ENCODE data around the gene MUC5AC. TPM values are rescaled to one million over a fixed set of nuclear protein-coding genes. Genes with fewer than 3 reads are reported as not detected.

The MUC5AC gene
- total and polyA plus RNA-seq, 12 donors: under 0.01 TPM; not detected in 9

DNA sequence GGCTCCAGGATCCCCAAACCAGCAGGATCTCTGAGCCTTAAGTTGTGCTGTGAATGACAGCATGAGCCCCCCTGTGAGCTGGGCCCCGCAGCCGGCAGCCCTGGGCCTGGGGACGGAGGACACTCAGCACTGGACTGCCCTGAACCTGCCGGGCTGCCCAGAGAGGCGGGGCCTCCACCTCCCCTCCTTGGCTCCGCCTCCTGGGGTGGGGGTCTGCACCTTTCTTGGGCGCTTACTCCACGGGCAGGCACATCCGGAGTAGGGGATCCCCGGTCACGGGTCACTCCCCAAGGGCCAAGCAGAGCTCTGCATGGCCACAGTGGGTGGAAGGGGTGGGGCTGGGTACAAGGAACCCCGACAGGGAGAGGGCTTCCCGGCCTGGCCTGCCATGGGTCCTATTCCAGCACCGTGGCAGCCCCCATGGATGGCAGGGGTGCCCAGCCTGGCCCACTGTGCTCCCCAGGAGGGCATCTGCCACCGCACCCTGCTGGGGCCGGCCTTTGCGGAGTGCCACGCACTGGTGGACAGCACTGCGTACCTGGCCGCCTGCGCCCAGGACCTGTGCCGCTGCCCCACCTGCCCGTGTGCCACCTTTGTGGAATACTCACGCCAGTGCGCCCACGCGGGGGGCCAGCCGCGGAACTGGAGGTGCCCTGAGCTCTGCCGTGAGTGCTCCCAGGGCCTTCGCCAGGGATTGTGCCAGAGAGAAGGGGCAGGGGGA, 70.5 kb downstream of the MUC5AC start:
- peak in 1 of 7 donors; percentile 6 for DNase-seq
- H3K4me1 ChIP-seq (replicated peaks in 1 of 2): no peaks in the 10 kb centered on the region
- TF ChIP-seq, protein P1, sequence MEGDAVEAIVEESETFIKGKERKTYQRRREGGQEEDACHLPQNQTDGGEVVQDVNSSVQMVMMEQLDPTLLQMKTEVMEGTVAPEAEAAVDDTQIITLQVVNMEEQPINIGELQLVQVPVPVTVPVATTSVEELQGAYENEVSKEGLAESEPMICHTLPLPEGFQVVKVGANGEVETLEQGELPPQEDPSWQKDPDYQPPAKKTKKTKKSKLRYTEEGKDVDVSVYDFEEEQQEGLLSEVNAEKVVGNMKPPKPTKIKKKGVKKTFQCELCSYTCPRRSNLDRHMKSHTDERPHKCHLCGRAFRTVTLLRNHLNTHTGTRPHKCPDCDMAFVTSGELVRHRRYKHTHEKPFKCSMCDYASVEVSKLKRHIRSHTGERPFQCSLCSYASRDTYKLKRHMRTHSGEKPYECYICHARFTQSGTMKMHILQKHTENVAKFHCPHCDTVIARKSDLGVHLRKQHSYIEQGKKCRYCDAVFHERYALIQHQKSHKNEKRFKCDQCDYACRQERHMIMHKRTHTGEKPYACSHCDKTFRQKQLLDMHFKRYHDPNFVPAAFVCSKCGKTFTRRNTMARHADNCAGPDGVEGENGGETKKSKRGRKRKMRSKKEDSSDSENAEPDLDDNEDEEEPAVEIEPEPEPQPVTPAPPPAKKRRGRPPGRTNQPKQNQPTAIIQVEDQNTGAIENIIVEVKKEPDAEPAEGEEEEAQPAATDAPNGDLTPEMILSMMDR (IDR thresholded peaks at IDR 0.05): no peak
- no peak for TF ChIP-seq POLR2A (IDR thresholded peaks at IDR 0.05)

DNA sequence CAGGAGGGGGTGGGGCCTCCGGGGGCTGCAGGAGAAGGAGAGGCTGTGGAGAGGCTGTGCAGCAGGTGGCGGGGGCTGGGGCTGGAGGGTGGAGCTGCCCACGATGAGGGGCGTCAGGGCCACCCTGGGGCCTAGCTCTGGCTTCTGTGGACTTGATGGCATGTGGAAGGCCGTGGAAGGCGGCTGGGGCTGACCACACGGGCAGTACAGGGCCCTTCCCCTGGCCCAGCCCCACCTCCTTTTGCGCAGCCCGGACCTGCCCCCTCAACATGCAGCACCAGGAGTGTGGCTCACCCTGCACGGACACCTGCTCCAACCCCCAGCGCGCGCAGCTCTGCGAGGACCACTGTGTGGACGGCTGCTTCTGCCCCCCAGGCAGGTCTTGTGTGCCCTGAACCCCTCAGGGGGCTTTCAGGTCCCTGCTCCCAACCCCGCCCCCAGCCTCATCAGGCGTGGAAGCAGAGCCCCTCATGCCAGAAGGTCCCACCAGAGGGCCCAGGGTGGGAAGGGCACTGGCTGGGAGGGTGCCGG, 71.2 kb downstream of the MUC5AC start:
- H3K27ac ChIP-seq: no peak overlapping the region
- TF ChIP-seq, protein P1 (IDR thresholded peaks at IDR 0.05): no peak
- TF ChIP-seq POLR2A (IDR thresholded peaks at IDR 0.05): no peak
- WGBS, 4 donors: 69 to 84% (median 77%) methylated on average over 11 to 18 of the region's 18 CpGs; no CpG with 5 or more reads in 1 of the 4 donors
- intact Hi-C loops (cut with DNase I): no loop called here
- no peak overlapping the region for H3K4me3 ChIP-seq
- peak in 1 of 7 donors; percentile 5 for DNase-seq
- no peaks in the 10 kb centered on the region for H3K4me1 ChIP-seq (replicated peaks in 1 of 2)
- H3K27me3 ChIP-seq: peaks cover under 1% of the 10 kb centered on the region
- no peaks in the 10 kb centered on the region for H3K9me3 ChIP-seq (replicated peaks in 1 of 3)
- no peaks in the 10 kb centered on the region for H3K36me3 ChIP-seq (replicated peaks in 1 of 2)

More for the DNA sequence above, 70.5 kb downstream of the MUC5AC start:
- Histone ChIP-seq H3K9me3 (replicated peaks in 1 of 3) (no peaks in the 10 kb centered on the region), H3K4me3 (no peak overlapping the region), H3K27ac (no peak overlapping the region), H3K36me3 (replicated peaks in 1 of 2) (no peaks in the 10 kb centered on the region), H3K27me3 (peaks cover 8% of the 10 kb centered on the region)
- WGBS, 4 donors: 79 to 100% (median 87%) methylated on average over 2 to 31 of the region's 31 CpGs; no CpG with 5 or more reads in 1 of the 4 donors
- intact Hi-C loops (cut with DNase I): no loop called here

DNA sequence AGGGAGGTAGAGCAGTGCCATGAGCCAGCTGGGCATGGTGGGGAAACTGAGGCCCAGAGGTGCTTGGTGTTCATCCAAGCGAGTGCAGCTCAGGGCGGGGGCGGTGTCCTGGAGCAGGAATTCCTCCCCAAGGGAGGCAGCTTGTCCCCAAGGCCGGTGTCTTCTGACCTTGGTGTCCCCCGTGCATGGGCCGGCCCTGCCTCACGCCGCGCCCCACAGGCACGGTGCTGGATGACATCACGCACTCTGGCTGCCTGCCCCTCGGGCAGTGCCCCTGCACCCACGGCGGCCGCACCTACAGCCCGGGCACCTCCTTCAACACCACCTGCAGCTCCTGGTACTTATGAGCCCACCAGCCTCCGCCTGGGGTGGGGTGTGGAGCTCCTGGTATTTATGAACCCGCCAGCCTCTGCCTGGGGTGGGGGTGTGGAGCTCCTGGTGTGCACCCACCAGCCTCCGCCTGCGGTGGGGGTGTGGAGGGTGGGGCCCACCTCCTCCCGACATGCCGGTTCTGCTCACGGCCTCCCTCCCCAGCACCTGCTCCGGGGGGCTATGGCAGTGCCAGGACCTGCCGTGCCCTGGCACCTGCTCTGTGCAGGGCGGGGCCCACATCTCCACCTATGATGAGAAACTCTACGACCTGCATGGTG, 71.8 kb downstream of the MUC5AC start:
- no peak overlapping the region for H3K4me3 ChIP-seq
- H3K36me3 ChIP-seq (replicated peaks in 1 of 2): no peaks in the 10 kb centered on the region
- WGBS, 4 donors: 57 to 74% (median 60%) methylated on average over 21 to 27 of the region's 27 CpGs; no CpG with 5 or more reads in 1 of the 4 donors
- no peak overlapping the region for H3K27ac ChIP-seq
- peak in 1 of 7 donors; percentile 5 for DNase-seq
- no peaks in the 10 kb centered on the region for H3K9me3 ChIP-seq (replicated peaks in 1 of 3)
- intact Hi-C loops (cut with DNase I): no loop called here
- H3K4me1 ChIP-seq (replicated peaks in 1 of 2): no peaks in the 10 kb centered on the region
- TF ChIP-seq, protein P1 (IDR thresholded peaks at IDR 0.05): no peak
- no peak for TF ChIP-seq POLR2A (IDR thresholded peaks at IDR 0.05)
- no peaks in the 10 kb centered on the region for H3K27me3 ChIP-seq

DNA sequence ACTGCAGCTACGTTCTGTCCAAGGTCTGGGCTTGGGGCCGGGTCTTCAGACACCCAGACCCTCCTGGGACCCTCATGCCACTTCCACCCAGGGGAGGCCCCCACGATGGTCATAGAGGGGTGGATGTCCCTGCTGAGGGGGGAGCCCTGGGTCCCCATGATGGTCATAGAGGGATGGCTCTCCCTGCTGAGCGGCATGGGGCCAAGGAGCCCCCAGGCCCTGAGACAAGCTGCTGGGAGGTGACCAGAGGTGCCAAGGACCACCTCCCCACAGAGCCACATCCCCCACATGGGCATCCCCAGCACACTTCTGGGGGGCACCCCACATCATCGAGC, 72.3 kb downstream of the MUC5AC start:
- H3K27me3 ChIP-seq: no peaks in the 10 kb centered on the region
- 60 to 78% (median 75%) methylated on average over 1 to 5 of the region's 5 CpGs for WGBS, 4 donors
- TF ChIP-seq POLR2A (IDR thresholded peaks at IDR 0.05): no peak
- TF ChIP-seq, protein P1 (IDR thresholded peaks at IDR 0.05): no peak
- H3K9me3 ChIP-seq (replicated peaks in 1 of 3): no peaks in the 10 kb centered on the region
- H3K27ac ChIP-seq: no peak overlapping the region
- intact Hi-C loops (cut with DNase I): no loop called here
- DNase-seq: no peak
- no peaks in the 10 kb centered on the region for H3K36me3 ChIP-seq (replicated peaks in 1 of 2)
- no peak overlapping the region for H3K4me3 ChIP-seq
- H3K4me1 ChIP-seq (replicated peaks in 1 of 2): no peaks in the 10 kb centered on the region

Measured in adrenal gland (tissue), 12 donors.